KMS-11 (cell line): Measurements from ENCODE around the gene P2RX5.

ENCODE experiments used
- H2AFZ ChIP-seq: fragments of 200-600 bp; sonication (generic); 2 replicates; pipeline ENCODE4 v1.6.1; 2016; ENCODE audit warnings: antibody characterized with exemption, mixed run types, low read depth
- H3K27ac ChIP-seq: fragments of 200-600 bp; sonication (generic); 2 replicates; pipeline ENCODE4 v1.6.1; 2016; ENCODE audit warnings: mild to moderate bottlenecking, mixed run types
- H3K27me3 ChIP-seq: fragments of 200-600 bp; sonication (generic); 2 replicates; pipeline ENCODE4 v1.6.1; 2017; ENCODE audit warnings: mild to moderate bottlenecking, low read depth, mixed run types, moderate library complexity; ENCODE audit not compliant: insufficient read depth
- H3K36me3 ChIP-seq: fragments of 200-600 bp; sonication (generic); 2 replicates; pipeline ENCODE4 v1.6.1; 2017; ENCODE audit warnings: mild to moderate bottlenecking, mixed run types; ENCODE audit not compliant: insufficient read depth
- H3K4me1 ChIP-seq: fragments of 200-600 bp; sonication (generic); 2 replicates; pipeline ENCODE4 v1.6.1; 2016; ENCODE audit warnings: mild to moderate bottlenecking, low read depth, mixed run types; ENCODE audit not compliant: poor library complexity, severe bottlenecking
- H3K4me2 ChIP-seq: fragments of 200-600 bp; sonication (generic); 2 replicates; pipeline ENCODE4 v1.7.0; 2016; ENCODE audit warnings: mild to moderate bottlenecking, mixed run types
- H3K4me3 ChIP-seq: fragments of 200-600 bp; sonication (generic); IDR thresholded peaks from 2 replicates; pipeline ENCODE4 v1.6.1; 2017; ENCODE audit warnings: low read depth, low read length, mixed read lengths; ENCODE audit not compliant: insufficient read depth
- H3K79me2 ChIP-seq: fragments of 200-600 bp; sonication (generic); 2 replicates; pipeline ENCODE4 v1.6.1; 2016; ENCODE audit warnings: low read depth, mixed run types; ENCODE audit not compliant: insufficient read depth
- H3K9ac ChIP-seq: fragments of 200-600 bp; sonication (generic); 2 replicates; pipeline ENCODE4 v1.6.1; 2016; ENCODE audit warnings: mild to moderate bottlenecking, mixed run types
- H4K20me1 ChIP-seq: fragments of 200-600 bp; sonication (generic); 2 replicates; pipeline ENCODE4 v1.6.1; 2016; ENCODE audit warnings: mild to moderate bottlenecking, mixed run types; ENCODE audit not compliant: insufficient read depth
- CTCF ChIP-seq: fragments of 200-600 bp; sonication (generic); conservative IDR thresholded peaks from 2 replicates; pipeline ENCODE4 v1.6.1; 2017; ENCODE audit warnings: low read depth, mild to moderate bottlenecking, antibody characterized with exemption, low read length, moderate library complexity, mixed read lengths

The P2RX5 gene, protein sequence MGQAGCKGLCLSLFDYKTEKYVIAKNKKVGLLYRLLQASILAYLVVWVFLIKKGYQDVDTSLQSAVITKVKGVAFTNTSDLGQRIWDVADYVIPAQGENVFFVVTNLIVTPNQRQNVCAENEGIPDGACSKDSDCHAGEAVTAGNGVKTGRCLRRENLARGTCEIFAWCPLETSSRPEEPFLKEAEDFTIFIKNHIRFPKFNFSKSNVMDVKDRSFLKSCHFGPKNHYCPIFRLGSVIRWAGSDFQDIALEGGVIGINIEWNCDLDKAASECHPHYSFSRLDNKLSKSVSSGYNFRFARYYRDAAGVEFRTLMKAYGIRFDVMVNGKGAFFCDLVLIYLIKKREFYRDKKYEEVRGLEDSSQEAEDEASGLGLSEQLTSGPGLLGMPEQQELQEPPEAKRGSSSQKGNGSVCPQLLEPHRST

GRCh38 chr17:3695723-3696411 lies at the start of gene P2RX5:
TSS of gene P2RX5 (minus strand) at chr17:3696155. CDS start at chr17:3696005, 150 bp downstream.
- Histone ChIP-seq H3K9ac (peak within 1 kb of the TSS; percentile 67), H3K79me2 (no peaks in the 10 kb centered on the region; the same call in 1 of the 2 replicates), H3K27me3 (no peaks in the 10 kb centered on the region), H3K36me3 (no peaks in the 10 kb centered on the region), H4K20me1 (no peaks in the 10 kb centered on the region), H3K4me1 (peaks cover 12% of the 10 kb centered on the region), H3K4me2 (peak within 1 kb of the TSS; percentile 57), H2AFZ (peak within 1 kb of the TSS; percentile 54), H3K4me3 (no peak within 1 kb of the TSS), H3K27ac (0 out of 2 replicates have a peak within 1 kb of the TSS, but pooled peaks have one; percentile 24)
- TF ChIP-seq CTCF = no peak

DNA sequence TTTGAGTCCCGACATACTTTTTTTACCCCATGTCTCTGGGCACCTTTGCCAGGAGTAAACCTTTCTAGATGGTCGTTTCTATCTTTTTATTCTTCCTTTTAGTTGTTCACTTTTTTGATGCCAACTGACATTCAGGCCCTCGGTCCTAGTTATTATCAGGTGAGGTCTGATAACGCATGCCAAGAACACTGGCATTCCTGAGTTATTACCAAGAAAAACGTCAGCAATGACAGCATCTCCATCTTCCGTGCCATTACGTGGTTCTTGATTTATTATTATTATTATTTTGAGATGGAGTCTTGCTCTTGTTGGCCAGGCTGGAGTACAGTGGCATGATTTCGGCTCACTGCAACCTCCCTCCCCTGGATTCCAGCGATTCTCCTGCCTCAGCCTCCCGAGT lies 49.1 kb upstream of the P2RX5 start:
- Histone ChIP-seq H3K79me2 (no peaks in the 10 kb centered on the region), H4K20me1 (no peaks in the 10 kb centered on the region), H2AFZ (no peak overlapping the region), H3K27me3 (no peaks in the 10 kb centered on the region), H3K36me3 (no peaks in the 10 kb centered on the region), H3K9ac (no peak overlapping the region), H3K4me1 (no peaks in the 10 kb centered on the region), H3K27ac (no peak overlapping the region), H3K4me3 (no peak overlapping the region), H3K4me2 (no peak overlapping the region)
- TF ChIP-seq CTCF = no peak

GRCh38 chr17:3744014-3744413 lies 48.1 kb upstream of the P2RX5 start:
- Histone ChIP-seq H3K4me1 (no peaks in the 10 kb centered on the region), H3K27me3 (0 out of 2 replicates have a peak, but pooled peaks cover 1% of the 10 kb centered on the region), H3K27ac (no peak overlapping the region), H3K36me3 (no peaks in the 10 kb centered on the region), H3K4me2 (no peak overlapping the region), H3K9ac (no peak overlapping the region), H2AFZ (no peak overlapping the region), H3K79me2 (no peaks in the 10 kb centered on the region), H3K4me3 (no peak overlapping the region), H4K20me1 (no peaks in the 10 kb centered on the region)
- no peak for TF ChIP-seq CTCF

DNA sequence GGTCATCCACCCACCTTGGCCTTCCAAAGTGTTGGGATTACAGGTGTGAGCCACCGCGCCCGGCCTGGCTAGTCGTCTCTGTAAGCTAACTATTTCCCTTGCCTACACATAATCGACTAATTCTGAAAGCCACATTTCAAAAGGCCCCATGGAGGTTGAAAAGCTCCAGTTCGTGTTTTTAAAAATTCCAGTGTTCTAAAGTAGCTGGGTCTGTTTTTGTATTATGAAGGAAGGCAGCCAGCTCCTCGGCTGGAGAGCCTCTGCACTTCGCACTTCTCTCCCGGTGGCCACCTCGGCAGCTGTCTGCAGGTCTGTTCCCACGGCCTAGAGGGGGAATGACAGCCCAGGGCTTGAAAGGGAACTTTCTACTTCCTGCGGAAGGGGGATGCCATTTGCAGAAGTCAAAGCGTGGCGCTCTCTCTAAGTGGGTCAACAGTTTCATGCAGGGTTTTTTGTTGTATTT lies 44.7 kb upstream of the P2RX5 start:
- no peaks in the 10 kb centered on the region for H3K4me1 ChIP-seq
- no peaks in the 10 kb centered on the region for H4K20me1 ChIP-seq
- no peak overlapping the region for H3K4me2 ChIP-seq
- no peak overlapping the region for H3K4me3 ChIP-seq
- 0 out of 2 replicates have a peak, but pooled peaks cover 2% of the 10 kb centered on the region for H3K27me3 ChIP-seq
- H2AFZ ChIP-seq = no peak overlapping the region
- H3K9ac ChIP-seq = no peak overlapping the region
- H3K36me3 ChIP-seq = no peaks in the 10 kb centered on the region
- no peak for TF ChIP-seq CTCF
- no peak overlapping the region for H3K27ac ChIP-seq
- no peaks in the 10 kb centered on the region for H3K79me2 ChIP-seq
